IMR-90 (cell line): ENCODE data around the gene TMPRSS3. TPM values are rescaled to one million over a fixed set of nuclear protein-coding genes. Genes with fewer than 3 reads are reported as not detected.

Experiments used
- ATAC-seq: fragments of 200-7000 bp; cut with Tn5 transposase; 2 replicates; pipeline ENCODE4 v1.9.1; 2020; ENCODE audit warnings: low read depth, mild to moderate bottlenecking, moderate library complexity
- BruUV-seq: library from RNA; stranded (reverse); fragments of 400-500 nt; replicated peaks from 2 replicates; lab custom pipeline; 2021; lab: Mats Ljungman, UMichigan
- CTCF ChIA-PET: fragments of 300-600 bp; formaldehyde crosslinking; extraction: SDS; loops from one replicate; lab custom pipeline; 2021; ENCODE audit warnings: antibody characterized with exemption; lab: Yijun Ruan, JAX
- POLR2A ChIA-PET: fragments of 300-600 bp; sonication (Branson Sonifier 250); formaldehyde crosslinking; loops from one replicate; lab custom pipeline; 2022; ENCODE audit warnings: antibody characterized with exemption; ENCODE audit not compliant: unreplicated experiment; lab: Charles Lee
- DNase-seq: peaks from one replicate; pipeline ENCODE4 v3.0.0; 2013
- H2AFZ ChIP-seq: replicated peaks from 2 replicates; pipeline ENCODE3; 2013; ENCODE audit warnings: low read length, mild to moderate bottlenecking; ENCODE audit not compliant: poor library complexity
- H2AK5ac ChIP-seq: 2 replicates; pipeline ENCODE4 v1.6.1; 2013; ENCODE audit warnings: low read depth, low read length, inconsistent platforms
- H2AK9ac ChIP-seq: replicated peaks from 2 replicates; pipeline ENCODE3; 2013; ENCODE audit warnings: mild to moderate bottlenecking, low read depth, low read length, moderate library complexity; ENCODE audit not compliant: poor library complexity
- H2BK120ac ChIP-seq: 2 replicates; pipeline ENCODE4 v1.6.1; 2013; ENCODE audit warnings: low read depth, low read length, inconsistent platforms
- H2BK15ac ChIP-seq: 3 replicates; pipeline ENCODE4 v1.6.1; 2013; ENCODE audit warnings: low read depth, low read length, inconsistent platforms
- H2BK20ac ChIP-seq: 2 replicates; pipeline ENCODE4 v1.6.1; 2013; ENCODE audit warnings: low read depth, mild to moderate bottlenecking, inconsistent platforms, low read length, moderate library complexity
- H2BK5ac ChIP-seq: 2 replicates; pipeline ENCODE4 v1.6.1; 2013; ENCODE audit warnings: mild to moderate bottlenecking, low read depth, low read length, inconsistent platforms; ENCODE audit not compliant: poor library complexity, severe bottlenecking
- H3K14ac ChIP-seq: replicated peaks from 2 replicates; pipeline ENCODE4 v1.6.1; 2013; ENCODE audit warnings: low read depth, low read length, inconsistent platforms
- H3K18ac ChIP-seq: 2 replicates; pipeline ENCODE4 v1.6.1; 2013; ENCODE audit warnings: low read depth, low read length, control low read depth
- H3K23ac ChIP-seq: 2 replicates; pipeline ENCODE4 v1.6.1; 2013; ENCODE audit warnings: low read depth, low read length, inconsistent platforms
- H3K27ac ChIP-seq: 2 replicates; pipeline ENCODE4 v1.5.1; 2013; ENCODE audit warnings: mild to moderate bottlenecking, control low read depth, low read length; ENCODE audit not compliant: insufficient read depth
- H3K27me3 ChIP-seq: 2 replicates; pipeline ENCODE4 v1.6.1; 2013; ENCODE audit warnings: low read length; ENCODE audit not compliant: control insufficient read depth, insufficient read depth
- H3K36me3 ChIP-seq: 2 replicates; pipeline ENCODE4 v1.6.1; 2013; ENCODE audit warnings: low read length, mixed read lengths; ENCODE audit not compliant: control insufficient read depth, insufficient read depth
- H3K4ac ChIP-seq: 2 replicates; pipeline ENCODE4 v1.6.1; 2013; ENCODE audit warnings: low read depth, low read length, inconsistent platforms
- H3K4me1 ChIP-seq: 2 replicates; pipeline ENCODE4 v1.6.1; 2013; ENCODE audit warnings: low read length, mixed read lengths; ENCODE audit not compliant: control insufficient read depth, insufficient read depth
- H3K4me2 ChIP-seq: 2 replicates; pipeline ENCODE4 v1.6.1; 2013; ENCODE audit warnings: low read depth, mild to moderate bottlenecking, control low read depth, low read length, moderate library complexity
- H3K4me3 ChIP-seq: 2 replicates; pipeline ENCODE4 v1.5.1; 2013; ENCODE audit warnings: low read depth, mild to moderate bottlenecking, control low read depth, low read length, moderate library complexity; ENCODE audit not compliant: insufficient read depth
- H3K56ac ChIP-seq: 2 replicates; pipeline ENCODE4 v1.6.1; 2013; ENCODE audit warnings: low read length, inconsistent platforms; ENCODE audit not compliant: insufficient read depth; ENCODE audit errors: extremely low read depth
- H3K79me1 ChIP-seq, 2 experiments: 2 replicates each; pipeline ENCODE4 v1.6.1; 2013; ENCODE audit warnings: low read length in 2 of 2, inconsistent platforms in 1 of 2, low read depth in 1 of 2
- H3K9ac ChIP-seq: 2 replicates; pipeline ENCODE4 v1.6.1; 2013; ENCODE audit warnings: low read depth, low read length, control low read depth
- H3K9me1 ChIP-seq: 2 replicates; pipeline ENCODE4 v1.6.1; 2013; ENCODE audit warnings: low read length, inconsistent platforms; ENCODE audit not compliant: insufficient read depth
- H3K9me3 ChIP-seq: 2 replicates; pipeline ENCODE4 v1.6.1; 2013; ENCODE audit warnings: low read length; ENCODE audit not compliant: control insufficient read depth, insufficient read depth
- H4K20me1 ChIP-seq: 2 replicates; pipeline ENCODE4 v1.6.1; 2013; ENCODE audit warnings: low read length, inconsistent platforms; ENCODE audit not compliant: insufficient read depth
- H4K5ac ChIP-seq: 2 replicates; pipeline ENCODE4 v1.6.1; 2013; ENCODE audit warnings: mild to moderate bottlenecking, low read depth, low read length, control low read depth
- H4K8ac ChIP-seq, 2 experiments: 2 replicates each; pipeline ENCODE4 v1.6.1; 2013; ENCODE audit warnings: low read depth in 2 of 2, low read length in 2 of 2, control low read depth in 1 of 2, inconsistent platforms in 1 of 2
- H4K91ac ChIP-seq: 2 replicates; pipeline ENCODE4 v1.6.1; 2013; ENCODE audit warnings: low read depth, low read length, inconsistent platforms; ENCODE audit not compliant: insufficient read depth
- FOS ChIP-seq: fragments of 150-350 bp; IDR thresholded peaks from 2 replicates; pipeline ENCODE4 v1.6.1; 2016; ENCODE audit warnings: low read depth, low read length
- MAZ ChIP-seq: IDR thresholded peaks from 2 replicates; pipeline ENCODE4 v1.6.1; 2012; ENCODE audit warnings: low read depth, mild to moderate bottlenecking, low read length, improper control_type of control experiment, moderate library complexity, borderline replicate concordance
- WGBS, 2 experiments: methylation state at CpG; one replicate each; pipeline versions ENCODE4 v1.1.5 to v1.1.7; 2013; ENCODE audit warnings: missing lambda C conversion rate in 2 of 2; ENCODE audit not compliant: insufficient read length in 1 of 2; ENCODE audit errors: extremely low coverage in 2 of 2; 5-methylcytosine and 5-hydroxymethylcytosine counted together
- dilution Hi-C: fragments of 300-500 bp; cut with HindIII; formaldehyde crosslinking; loops from one replicate; pipeline ENCODE4 v1.14.3; 2018; ENCODE audit warnings: low sequenced_read_pairs; ENCODE audit not compliant: unreplicated experiment
- in situ Hi-C: fragments of 300-500 bp; cut with MboI; formaldehyde crosslinking; loops from 3 replicates; pipeline ENCODE4 v1.14.3; 2019; ENCODE audit warnings: low sequenced_read_pairs, inconsistent platforms, mixed read lengths
- intact Hi-C: fragments of 100-400 bp; cut with micrococcal nuclease; formaldehyde crosslinking; loops from 2 replicates; pipeline ENCODE4 v1.10.0; 2022
- polyA plus RNA-seq, 3 experiments: library from polyadenylated mRNA; depleted of rRNA; stranded (reverse); fragments of >200 nt; gene quantifications; 2 replicates each; pipeline ENCODE4 v1.2.3, GENCODE V29; 2012; ENCODE audit warnings: low replicate concordance in 1 of 3
- total RNA-seq: library from RNA; depleted of rRNA; stranded (reverse); fragments of >200 nt; gene quantifications from 2 replicates; pipeline ENCODE4 v1.2.3, GENCODE V29; 2012

TMPRSS3 gene
- total and polyA plus RNA-seq, 2 of the 4 experiments (the other 2 are of a cell fraction): not detected

GRCh38 chr21:42387164-42387563 lies 8.7 kb downstream of the TMPRSS3 start:
- Histone ChIP-seq H3K4me2 (no peak overlapping the region), H2AK5ac (no peak overlapping the region), H2AFZ (no peak overlapping the region), H3K9ac (no peak overlapping the region), H3K4me1 (no peaks in the 10 kb centered on the region), H3K27me3 (peaks cover 32% of the 10 kb centered on the region), H3K79me1 (no peaks in the 10 kb centered on the region), H3K9me1 (no peaks in the 10 kb centered on the region), H3K9me3 (no peaks in the 10 kb centered on the region; the same call in 1 of the 2 replicates), H2BK5ac (no peak overlapping the region), H2BK20ac (no peak overlapping the region), H3K23ac (no peak overlapping the region), H4K20me1 (no peaks in the 10 kb centered on the region), H3K56ac (no peak overlapping the region), H2BK15ac (no peak overlapping the region), H2BK120ac (no peak overlapping the region), H3K4me3 (no peak overlapping the region), H4K8ac (no peak overlapping the region), H3K18ac (no peak overlapping the region), H3K14ac (no peak overlapping the region), H3K27ac (no peak overlapping the region), H3K4ac (no peak overlapping the region), H2AK9ac (no peak overlapping the region), H4K5ac (no peak overlapping the region), H4K91ac (no peak overlapping the region), H3K36me3 (no peaks in the 10 kb centered on the region)
- dilution Hi-C loops: no loop called here
- POLR2A ChIA-PET: no interaction called here
- DNase-seq (no peak), ATAC-seq (no peak)
- no CpG with 5 or more reads among the region's 3 CpGs for WGBS, 2 experiments
- CTCF ChIA-PET: no interaction called here
- BruUV-seq: no TSS peak
- in situ Hi-C loops: no loop called here
- intact Hi-C loops: no loop called here
- TF ChIP-seq FOS: no peak
- TF ChIP-seq MAZ: no peak
